ENCODE measurements around the gene PHYKPL.

Gene PHYKPL

DNA sequence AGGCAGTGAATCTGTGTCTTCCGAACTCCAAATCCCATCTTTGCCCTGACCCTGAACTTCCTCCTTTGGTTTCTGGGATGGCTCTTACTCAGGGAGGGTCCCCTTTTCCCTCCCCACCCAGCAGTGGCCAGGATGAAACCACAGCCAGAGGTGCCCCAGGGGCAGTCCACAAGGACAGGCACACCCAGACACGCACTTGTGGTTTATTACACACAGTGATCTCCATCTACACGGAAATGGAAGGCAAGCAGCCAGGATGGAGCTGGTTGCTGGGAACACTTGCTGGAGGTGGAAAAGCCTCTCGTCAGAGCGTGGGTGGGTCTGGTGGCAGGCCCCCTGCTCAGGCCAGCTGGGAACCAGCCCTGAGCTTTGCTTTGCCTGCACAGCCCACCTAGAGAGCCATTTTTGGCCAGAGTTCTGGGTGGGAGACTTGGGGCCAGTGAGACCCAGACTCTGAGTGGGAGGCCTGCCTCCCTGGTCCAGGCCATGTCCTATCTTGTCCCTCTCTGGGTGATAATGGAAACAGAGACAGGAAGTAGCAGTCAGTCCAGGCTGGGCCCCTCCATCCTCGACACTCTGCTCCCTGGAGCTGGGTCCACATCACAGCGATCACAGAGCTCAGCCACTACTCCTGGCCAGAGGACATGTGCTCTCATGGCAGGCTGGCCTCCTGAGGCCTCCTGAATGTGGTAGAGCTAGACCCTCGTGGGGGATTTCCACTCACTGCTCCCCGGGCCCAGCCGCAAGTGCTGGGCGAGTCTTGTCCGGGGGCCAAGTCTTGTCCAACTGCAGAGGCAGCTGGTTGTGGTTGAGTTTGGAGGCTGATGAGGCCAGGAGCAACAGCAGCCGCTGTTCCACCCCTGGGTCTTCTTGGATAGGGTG, 5.1 kb upstream of the PHYKPL start:
- TF ChIP-seq, protein P1, sequence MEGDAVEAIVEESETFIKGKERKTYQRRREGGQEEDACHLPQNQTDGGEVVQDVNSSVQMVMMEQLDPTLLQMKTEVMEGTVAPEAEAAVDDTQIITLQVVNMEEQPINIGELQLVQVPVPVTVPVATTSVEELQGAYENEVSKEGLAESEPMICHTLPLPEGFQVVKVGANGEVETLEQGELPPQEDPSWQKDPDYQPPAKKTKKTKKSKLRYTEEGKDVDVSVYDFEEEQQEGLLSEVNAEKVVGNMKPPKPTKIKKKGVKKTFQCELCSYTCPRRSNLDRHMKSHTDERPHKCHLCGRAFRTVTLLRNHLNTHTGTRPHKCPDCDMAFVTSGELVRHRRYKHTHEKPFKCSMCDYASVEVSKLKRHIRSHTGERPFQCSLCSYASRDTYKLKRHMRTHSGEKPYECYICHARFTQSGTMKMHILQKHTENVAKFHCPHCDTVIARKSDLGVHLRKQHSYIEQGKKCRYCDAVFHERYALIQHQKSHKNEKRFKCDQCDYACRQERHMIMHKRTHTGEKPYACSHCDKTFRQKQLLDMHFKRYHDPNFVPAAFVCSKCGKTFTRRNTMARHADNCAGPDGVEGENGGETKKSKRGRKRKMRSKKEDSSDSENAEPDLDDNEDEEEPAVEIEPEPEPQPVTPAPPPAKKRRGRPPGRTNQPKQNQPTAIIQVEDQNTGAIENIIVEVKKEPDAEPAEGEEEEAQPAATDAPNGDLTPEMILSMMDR (IDR thresholded peaks at IDR 0.05; ENCODE audit: low read depth, low read length, missing control alignments), result no peak
- DNase-seq (ENCODE audit: low read depth), result no peak
- no peak overlapping the region for H3K4me3 ChIP-seq (ENCODE audit: low read depth, low read length)
- in situ Hi-C loops (cut with HindIII; ENCODE audit: low sequenced_read_pairs), result no loop called here

DNA sequence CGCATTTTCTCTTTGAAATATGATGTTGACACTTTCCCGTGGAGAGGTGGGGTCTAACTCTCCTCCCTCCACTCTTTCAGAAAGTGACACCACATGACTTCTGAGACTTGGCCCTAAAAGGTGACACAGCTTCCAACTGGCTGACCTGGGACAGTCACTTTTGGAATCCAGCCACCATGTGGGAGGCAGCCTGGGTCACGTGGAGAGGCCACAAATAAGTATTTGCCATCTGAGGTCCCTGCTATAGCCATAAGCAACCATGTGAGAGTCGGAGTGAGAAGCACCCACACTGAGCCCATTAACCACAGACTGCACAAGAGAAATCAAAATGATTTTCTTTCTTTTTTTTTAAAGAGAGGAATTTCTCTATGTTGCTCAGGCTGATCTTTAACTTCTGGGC, 4.1 kb upstream of the PHYKPL start:
- DNase-seq (ENCODE audit: low read depth), result no peak
- no peak overlapping the region for H3K4me3 ChIP-seq (ENCODE audit: low read depth, low read length)
- TF ChIP-seq, protein P1 (IDR thresholded peaks at IDR 0.05; ENCODE audit: low read depth, low read length, missing control alignments), result no peak

DNA sequence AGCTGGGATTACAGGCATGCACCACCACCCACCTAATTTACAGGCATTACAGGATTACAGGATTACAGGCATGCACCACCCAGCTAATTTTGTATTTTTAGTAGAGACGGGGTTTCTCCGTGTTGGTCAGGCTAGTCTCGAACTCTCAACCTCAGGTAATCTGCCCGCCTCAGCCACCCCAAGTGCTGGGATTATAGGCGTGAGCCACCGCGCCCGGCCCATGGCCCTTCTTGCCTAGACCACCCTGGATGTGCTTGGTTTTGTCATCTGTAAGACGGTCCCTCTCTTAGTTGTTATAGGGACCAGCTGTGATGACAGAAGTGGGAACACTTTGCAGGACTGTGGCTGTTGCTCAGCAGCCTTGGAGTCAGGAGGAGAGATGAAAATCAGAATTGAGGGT, 3.5 kb upstream of the PHYKPL start:
- no peak overlapping the region for H3K4me3 ChIP-seq (ENCODE audit: low read depth, low read length)
- TF ChIP-seq, protein P1 (IDR thresholded peaks at IDR 0.05; ENCODE audit: low read depth, low read length, missing control alignments), result no peak
- DNase-seq (ENCODE audit: low read depth), result no peak
- in situ Hi-C loops (cut with HindIII; ENCODE audit: low sequenced_read_pairs), result no loop called here

More for the DNA sequence above, 4.1 kb upstream of the PHYKPL start:
- in situ Hi-C loops (cut with HindIII; ENCODE audit: low sequenced_read_pairs), result no loop called here

DNA sequence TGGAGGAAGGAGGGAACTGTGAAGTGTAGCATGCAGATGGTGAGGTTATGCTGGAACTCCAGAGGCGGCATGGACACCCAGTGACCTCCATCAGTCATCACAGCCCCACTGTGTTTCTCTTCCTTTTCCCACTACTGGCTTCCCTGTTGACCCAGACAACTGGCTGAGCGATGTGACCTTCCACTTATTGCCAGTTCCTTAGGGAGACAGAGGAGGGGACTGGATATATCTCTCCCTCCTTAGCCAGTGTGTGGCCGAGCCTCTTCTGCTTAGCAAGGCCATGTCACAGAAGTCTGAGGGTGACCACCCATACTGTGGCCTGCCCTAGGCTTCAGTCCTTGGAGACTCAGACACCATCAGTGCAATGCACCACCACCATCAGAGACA, 3.0 kb upstream of the PHYKPL start:
- TF ChIP-seq, protein P1 (IDR thresholded peaks at IDR 0.05; ENCODE audit: low read depth, low read length, missing control alignments), result no peak
- no peak overlapping the region for H3K4me3 ChIP-seq (ENCODE audit: low read depth, low read length)
- in situ Hi-C loops (cut with HindIII; ENCODE audit: low sequenced_read_pairs), result no loop called here
- DNase-seq (ENCODE audit: low read depth), result no peak

DNA sequence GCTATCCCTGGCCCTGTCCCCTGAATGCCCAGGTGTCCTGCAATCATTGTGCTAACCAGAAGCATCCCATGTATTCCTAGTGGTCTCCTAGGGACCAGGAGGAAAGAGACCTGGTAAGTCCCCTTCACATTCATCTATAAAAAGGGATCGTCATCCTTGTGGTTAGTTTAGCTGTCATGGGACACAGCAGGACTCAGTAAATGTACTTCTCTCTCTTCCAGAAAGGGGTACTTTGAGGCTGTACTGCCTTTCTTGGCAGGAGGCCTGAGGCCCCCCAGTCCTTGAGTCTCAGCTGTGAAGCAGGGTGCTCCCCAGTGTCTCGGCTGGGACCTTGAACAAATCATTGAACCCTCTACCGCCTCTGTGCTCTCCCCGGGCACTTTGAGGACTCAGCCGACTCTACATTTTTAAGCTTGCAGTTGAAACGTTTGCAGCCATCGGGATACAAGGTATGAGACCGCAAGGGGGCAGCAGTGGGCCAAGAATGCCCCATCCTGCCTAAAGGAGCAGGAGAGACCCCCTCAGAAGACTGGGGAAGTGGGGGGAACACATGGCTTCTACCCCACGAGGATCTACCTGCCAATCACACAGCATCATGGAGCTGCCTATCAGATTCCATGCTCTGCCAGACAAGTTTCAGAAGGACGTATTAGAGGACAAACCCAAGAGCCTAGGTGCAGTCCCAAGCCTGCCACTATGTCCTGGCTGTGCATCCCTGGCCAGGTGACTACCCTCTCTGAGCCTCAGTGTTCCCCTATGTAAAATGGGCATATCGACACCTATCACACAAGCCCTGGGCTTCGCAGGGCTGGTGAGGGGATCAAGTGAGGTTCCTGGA, 2.4 kb upstream of the PHYKPL start:
- in situ Hi-C loops (cut with HindIII; ENCODE audit: low sequenced_read_pairs), result no loop called here
- TF ChIP-seq, protein P1 (IDR thresholded peaks at IDR 0.05; ENCODE audit: low read depth, low read length, missing control alignments), result peak; percentile 71
- DNase-seq (ENCODE audit: low read depth), result no peak
- H3K4me3 ChIP-seq (ENCODE audit: low read depth, low read length), result no peak overlapping the region

DNA sequence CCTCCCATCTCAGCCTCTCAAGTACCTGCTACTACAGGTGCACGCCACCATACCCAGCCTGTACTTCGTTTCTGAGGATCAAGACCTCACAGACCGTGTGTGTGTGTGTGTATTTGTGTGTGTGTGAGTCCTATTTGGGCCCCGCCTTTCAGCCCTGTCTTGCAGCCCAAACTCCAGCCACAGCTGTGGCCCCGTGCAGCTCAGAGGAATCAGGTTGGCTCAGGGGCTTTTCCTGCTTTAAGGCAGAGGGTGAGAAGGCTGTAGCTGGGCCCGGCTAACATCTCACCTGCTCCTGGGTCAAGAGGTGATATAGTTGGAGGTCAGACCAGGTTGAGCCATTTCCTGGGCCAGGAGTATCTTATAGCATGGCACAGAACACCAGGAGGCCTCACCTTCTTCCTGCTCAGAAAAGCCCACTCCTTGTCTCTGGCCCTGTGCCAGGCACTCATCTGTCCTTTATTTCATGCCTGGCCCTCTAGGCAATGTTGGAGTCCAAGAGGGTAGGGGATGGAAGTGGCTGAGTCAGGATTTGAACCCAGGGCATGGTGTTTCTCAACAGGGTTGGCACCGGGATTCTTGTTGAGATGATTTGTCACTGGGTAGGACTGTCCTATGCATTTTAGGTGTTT, 1.6 kb upstream of the PHYKPL start:
- DNase-seq (ENCODE audit: low read depth), result no peak

More for the DNA sequence above, 1.6 kb upstream of the PHYKPL start:
- H3K4me3 ChIP-seq (ENCODE audit: low read depth, low read length), result no peak overlapping the region
- in situ Hi-C loops (cut with HindIII; ENCODE audit: low sequenced_read_pairs), result no loop called here
- TF ChIP-seq, protein P1 (IDR thresholded peaks at IDR 0.05; ENCODE audit: low read depth, low read length, missing control alignments), result no peak

All from astrocyte of the cerebellum (primary cell).